HG03175 (cell line): ENCODE results near the gene RBP7.
"Not testable (repeated sequence)": the region's sequence is repeated elsewhere in the genome, so short reads cannot be mapped to it uniquely, and the experiment has no call there.

Experiments
- ATAC-seq: cut with Tn5 transposase; IDR thresholded peaks from one replicate; pipeline ENCODE4 v1.9.1; 2021; ENCODE audit warnings: mild to moderate bottlenecking, moderate library complexity; ENCODE audit not compliant: unreplicated experiment

RBP7 gene

DNA sequence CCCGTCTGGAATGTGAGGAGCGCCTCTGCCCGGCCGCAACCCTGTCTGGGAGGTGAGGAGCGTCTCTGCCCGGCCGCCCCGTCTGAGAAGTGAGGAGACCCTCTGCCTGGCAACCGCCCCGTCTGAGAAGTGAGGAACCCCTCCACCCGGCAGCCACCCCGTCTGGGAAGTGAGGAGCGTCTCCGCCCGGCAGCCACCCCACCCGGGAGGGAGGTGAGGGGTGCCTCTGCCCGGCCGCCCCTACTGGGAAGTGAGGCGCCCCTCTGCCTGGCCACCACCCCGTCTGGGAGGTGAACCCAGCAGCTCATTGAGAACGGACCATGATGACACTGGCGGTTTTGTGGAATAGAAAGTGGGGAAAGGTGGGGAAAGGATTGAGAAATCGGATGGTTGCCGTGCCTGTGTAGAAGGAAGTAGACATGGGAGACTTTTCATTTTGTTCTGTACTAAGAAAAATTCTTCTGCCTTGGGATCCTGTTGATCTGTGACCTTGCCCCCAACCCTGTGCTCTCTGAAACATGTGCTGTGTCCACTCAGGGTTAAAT lies 32.0 kb downstream of the RBP7 start:
- not testable (repeated sequence) for ATAC-seq

DNA sequence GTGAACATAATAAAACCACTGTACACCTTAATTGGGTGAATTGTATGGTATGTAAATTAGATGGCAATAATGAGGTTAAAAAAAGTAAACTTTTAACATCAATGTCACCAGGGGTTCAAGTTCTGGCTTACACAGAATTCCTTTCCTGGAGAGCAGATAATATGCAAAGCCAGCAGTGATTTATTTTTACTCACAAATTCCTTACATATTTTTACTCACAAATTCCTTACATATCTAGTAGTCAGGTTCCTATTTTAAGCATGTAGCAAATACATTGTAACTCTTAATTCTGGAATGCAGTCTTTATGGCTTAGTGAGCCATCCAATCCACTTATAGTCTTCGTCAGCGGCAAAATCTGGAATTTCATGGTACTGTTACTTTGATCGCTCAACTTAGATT lies 34.4 kb downstream of the RBP7 start:
- ATAC-seq: no peak

DNA sequence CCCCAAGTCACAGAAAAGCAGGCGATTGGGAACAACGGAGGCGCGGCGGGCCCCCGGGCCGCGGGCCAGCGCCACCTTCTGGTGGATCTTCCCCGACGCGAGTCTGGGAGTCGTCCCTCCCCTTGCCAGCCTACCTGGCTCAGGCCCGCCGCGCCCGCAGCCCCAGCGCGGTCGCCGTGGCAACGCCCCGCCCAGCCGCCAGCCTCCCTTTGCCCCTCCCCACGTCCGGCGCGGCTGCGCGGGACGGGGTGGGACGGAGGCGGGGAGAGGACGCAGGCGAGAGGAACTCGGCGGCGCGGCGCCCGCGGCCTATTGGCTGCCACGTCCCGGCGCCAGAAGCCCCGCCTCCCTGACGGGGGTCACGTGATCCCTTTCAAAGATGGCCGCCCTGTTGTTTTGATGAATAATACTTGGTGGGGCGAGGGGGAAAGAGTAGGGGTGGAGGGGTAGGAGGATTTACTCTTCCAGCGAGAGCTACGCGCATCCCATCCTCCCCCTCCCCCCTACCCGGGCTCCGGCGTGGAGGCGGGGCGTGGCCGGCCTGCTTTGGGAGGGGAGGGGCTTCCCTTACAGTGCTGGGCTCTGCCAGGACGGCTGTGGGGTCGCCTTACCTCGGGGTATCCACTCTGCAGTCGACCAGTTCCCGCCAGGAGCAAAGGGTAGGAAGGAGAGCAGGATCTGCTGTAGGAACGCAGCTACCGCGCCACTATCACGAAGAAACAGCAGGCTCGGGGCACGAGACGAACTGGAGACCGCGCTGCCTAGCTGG lies 35.7 kb downstream of the RBP7 start, which contains the start of gene UBE4B:
TSS of gene UBE4B (plus strand) at position 369 of the 769 bp plus-strand sequence. CDS start 713 bp downstream, outside the sequence.
- peak; percentile 95 for ATAC-seq

DNA sequence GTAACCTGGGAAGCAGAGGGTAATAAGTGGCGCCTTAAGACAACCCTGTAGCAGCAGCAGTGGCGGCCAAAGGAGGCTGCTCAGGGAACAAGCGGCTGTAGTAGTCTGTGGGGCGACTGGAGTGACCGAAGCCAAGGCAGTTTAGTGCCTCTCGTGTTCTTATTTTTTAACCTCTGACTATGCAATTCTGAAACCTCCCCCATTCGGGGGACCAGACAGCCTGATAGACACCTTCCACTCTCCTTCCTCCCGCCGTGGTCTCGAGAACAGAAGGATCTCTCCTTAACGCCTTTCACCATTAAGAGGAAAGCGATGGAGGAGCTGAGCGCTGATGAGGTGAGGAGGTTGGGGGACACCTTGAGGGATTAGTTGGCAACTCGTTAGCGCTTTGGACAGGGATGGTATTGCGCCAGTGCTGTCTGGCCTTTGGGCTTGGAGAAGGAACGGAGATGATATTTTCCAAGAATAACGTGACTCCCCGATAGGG lies 36.4 kb downstream of the RBP7 start:
- ATAC-seq: peak; percentile 19

DNA sequence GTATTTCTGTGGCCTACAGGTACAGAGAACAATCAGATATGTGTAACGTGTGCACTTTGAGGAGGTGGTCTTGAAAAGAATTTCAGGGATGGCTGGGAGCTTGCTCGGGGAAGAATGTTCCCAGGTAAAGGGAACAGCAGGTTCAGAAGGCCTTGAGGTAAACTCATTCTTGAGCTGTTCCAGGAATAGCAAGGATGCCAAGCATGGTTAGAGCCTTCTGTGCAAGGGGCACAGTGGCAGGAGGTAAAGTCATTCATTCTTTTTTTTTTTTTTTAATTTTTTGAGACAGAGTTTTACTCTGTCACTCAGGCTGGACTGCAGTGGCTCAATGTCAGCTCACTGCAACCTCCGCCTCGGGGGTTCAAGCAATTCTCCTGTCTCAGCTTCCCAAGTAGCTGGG lies 45.7 kb downstream of the RBP7 start:
- no peak for ATAC-seq

DNA sequence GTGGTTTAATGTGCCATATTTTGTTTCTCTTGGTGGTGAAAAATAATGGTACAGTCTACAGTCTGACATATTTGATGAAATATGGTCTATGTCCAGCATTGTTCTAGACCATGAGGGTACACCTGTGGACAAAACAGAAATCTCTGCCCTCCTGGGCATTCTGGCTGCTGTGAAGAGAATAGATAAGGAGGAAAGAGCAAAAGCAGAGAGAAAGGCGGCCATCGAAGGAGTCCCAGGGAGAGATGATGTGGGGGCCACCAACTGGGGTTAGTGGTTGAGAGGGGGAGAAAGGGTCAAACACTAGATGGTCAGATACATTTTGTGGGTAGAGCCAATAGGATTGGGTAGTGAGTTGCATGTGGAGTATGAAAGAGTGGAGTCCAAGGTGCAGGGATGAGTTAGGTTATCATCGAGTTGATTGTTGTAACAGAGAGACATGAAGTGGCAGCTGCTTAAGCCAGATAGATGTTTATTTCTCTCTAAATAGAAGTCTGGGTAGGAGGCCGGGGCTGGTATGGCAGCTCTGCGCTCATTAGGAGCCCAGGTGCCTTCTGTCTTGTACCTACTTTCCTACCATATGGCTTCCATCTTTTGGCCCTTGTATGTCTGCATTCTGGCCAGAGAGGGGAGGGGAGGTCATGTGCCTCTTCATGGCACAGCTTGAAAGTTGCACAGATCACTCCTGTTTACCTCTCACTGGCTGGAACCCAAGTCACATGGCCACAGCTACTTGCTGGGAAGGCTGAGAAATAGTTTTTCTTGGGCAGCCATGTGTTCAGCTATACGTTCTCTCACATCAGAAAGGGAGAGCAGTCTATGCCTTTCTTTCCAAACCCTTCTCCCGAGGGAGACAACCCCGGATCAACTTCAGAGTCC lies 48.7 kb downstream of the RBP7 start:
- no peak for ATAC-seq

DNA sequence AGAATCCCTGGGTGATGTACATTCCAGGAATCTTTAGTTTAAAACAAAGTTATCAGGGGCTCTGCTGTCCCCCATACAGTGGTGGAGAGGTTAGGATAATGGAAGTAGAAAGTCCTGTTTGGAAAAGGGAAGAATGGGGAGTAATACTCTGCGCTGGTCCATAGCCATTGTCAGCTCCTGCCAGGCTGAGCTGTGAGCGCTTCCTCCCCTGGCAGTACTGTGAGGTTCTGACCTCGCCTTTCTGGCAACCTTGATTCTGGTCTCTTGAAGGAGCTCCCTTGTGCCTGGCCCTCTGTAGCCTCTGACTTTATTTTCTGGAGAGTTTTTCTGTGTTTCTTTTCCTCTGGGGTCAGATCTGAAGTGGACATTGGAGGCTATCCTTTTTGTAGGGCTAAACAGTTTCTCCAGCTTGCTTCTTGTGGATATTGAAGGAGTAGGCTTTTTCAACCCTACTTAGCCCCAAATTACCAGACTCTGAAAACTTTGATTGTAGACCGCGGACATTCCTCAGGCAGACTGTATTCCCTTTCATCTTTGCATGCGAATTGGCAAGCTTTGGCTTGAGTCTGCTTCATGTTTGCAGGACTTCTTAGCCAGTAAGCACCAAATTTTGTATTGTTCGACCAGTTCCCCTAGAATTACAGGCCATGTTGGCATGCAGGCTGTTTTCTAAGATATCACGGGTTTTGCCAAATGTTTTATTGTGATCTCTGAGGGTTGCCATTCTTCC lies 49.5 kb downstream of the RBP7 start:
- ATAC-seq: no peak

DNA sequence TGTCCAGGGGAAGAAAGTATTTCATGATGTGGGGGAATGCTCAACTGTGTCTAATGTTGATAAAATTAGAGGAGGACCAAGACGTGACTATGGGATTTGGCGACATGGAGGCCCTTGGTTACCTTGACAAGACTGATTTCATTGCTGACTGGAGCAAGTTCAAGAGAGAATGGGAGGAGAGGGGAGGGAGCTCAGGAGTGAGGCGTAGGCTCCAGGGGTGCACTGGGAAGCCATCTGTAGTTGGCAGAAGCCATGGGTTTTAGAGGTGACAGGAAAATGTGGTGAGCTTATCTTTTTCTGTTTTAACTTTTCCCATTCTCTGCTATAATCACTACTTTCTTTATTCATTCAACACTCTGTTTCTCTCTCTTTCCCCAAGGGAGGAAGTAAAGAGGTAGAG lies 51.6 kb downstream of the RBP7 start:
- no peak for ATAC-seq

GRCh38 chr1:10050611-10051010 lies 53.6 kb downstream of the RBP7 start:
- ATAC-seq: no peak

DNA sequence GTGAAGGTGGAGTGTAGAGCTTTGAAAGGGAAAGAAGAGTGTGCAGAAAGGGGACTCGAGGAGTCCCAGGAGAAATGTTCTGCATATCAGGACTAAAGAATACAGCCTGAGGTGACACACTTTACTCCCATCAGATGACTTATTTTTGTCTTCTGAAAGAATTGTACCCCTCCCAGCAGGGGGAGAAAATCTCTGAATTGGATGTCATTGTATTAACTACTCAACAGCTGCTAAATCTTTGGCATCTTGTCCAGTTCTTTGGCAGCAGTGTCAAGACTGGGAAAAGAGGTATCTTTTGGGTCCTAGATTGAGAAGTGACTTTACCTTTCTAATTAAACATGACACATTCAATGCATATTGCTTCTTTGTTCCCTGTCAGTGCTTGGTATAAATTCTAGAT lies 54.6 kb downstream of the RBP7 start:
- no peak for ATAC-seq

- ATAC-seq: no peak
Observed at GRCh38 chr1:10052347-10052746, 55.3 kb downstream of the RBP7 start.

DNA sequence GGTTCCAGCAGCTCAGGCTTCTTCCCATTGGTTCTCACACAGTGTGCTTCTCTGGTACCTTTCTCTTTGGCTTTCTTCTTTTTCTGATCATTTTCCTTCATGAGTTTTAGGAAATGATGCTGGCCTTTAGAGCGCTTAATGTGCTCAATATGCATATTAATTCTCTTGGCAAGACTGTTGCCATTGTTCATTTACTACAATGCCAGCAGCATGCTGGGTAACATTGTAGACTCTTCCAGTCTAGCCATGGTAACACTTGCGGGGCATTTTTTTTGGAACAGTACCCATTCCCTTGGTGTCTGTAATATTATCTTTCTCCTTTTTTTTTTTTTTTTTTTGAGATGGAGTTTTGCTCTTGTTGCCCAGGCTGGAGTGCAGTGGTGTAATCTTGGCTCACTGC lies 57.4 kb downstream of the RBP7 start:
- ATAC-seq: no peak

DNA sequence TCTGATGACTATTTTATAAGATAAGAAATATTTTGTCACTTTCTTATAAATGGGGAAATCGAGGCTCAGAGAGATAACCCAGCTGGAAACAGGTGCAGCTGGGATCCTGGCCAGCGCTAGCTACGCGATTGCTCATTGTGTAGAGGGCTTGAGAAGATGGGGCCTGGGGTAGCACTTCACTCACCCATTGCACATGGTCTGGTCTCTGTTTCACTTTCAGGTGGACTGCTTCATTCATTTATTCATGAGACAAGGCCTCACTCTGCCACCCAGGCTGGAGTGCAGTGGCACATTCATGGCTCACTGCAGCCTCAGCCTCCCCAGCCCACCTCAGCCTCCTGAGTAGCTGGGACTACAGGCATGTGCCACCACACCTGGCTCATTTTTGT lies 59.6 kb downstream of the RBP7 start:
- ATAC-seq: no peak

- no peak for ATAC-seq
Observed at GRCh38 chr1:10057343-10057742, 60.3 kb downstream of the RBP7 start.

DNA sequence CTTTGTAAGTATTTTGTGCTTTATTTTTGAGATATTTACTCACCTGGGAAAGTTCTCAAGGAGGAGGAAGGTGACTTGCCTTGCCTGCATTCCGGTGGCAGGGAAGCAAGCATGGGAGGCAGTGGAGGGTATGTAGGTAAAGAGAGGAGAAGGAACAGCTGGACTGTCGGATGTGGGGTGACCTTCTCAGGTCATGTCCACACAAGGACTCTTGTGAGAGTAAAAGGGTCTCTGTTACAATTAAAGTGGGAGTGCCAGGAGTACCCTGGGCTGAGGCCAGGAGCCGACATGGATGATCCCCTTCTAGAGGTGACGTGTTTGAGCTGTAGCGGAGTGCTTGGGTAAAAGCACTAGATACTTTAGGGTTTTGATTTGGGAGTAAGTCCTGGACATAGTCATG lies 60.8 kb downstream of the RBP7 start:
- no peak for ATAC-seq

DNA sequence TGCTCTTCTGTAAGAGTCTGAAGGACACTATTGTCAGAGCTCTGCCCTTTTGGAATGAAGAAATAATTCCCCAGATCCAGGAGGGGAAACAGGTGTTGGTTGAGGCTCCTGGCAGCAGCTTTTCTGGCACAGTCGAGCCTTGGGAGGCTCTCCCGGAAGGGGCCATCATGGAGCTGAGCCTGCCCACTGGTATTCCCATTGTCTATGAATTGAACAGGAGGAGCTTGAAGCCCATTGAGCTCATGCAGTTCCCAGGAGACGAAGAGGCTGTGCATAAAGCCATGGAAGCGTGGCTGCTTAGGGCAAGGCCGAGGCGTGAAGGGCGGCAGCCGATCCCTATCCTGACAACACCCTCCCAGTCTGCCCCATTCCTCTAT lies 62.3 kb downstream of the RBP7 start:
- ATAC-seq: no peak

- no peak for ATAC-seq
Observed at GRCh38 chr1:10060311-10061100, 63.5 kb downstream of the RBP7 start.

DNA sequence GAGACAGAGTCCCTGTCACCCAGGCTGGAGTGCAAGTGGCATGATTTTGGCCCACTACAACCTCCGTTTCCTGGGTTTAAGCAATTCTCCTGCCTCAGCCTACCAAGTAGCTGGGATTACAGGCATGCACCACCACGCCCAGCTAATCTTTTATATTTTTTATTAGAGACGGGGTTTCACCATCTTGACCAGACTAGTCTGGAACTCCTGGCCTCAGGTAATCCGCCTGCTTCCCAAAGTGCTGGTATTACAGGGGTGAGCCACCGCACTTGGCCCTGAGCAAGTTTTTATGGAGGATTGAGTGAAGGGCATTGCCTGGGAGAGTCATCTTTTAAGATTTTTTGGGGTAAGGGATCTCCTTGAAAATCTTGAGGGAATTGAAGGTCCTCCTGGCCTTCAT lies 64.2 kb downstream of the RBP7 start:
- no peak for ATAC-seq

- ATAC-seq: no peak
Observed at GRCh38 chr1:10063878-10064277, 66.8 kb downstream of the RBP7 start.
